WERI-Rb-1 (cell line): Measurements from ENCODE around the gene MRPS27.

Experiments
- DNase-seq: peaks from one replicate; pipeline ENCODE4 v3.0.0-alpha.2; 2020
- H3K27ac ChIP-seq: fragments of 250-450 bp; sonication (Bioruptor Pico); 2 replicates; pipeline ENCODE4 v1.5.1; 2020; ENCODE audit warnings: mild to moderate bottlenecking, moderate library complexity
- H3K27me3 ChIP-seq: fragments of 250-450 bp; sonication (Bioruptor Pico); 2 replicates; pipeline ENCODE4 v1.5.1; 2021; ENCODE audit warnings: mild to moderate bottlenecking, low read depth, moderate library complexity; ENCODE audit not compliant: insufficient read depth, severe bottlenecking
- H3K36me3 ChIP-seq: fragments of 250-450 bp; sonication (Bioruptor Pico); 2 replicates; pipeline ENCODE4 v1.5.1; 2020; ENCODE audit warnings: mild to moderate bottlenecking, moderate library complexity
- H3K4me3 ChIP-seq: 2 replicates; pipeline ENCODE4 v1.5.1; 2011; ENCODE audit warnings: low read depth, mild to moderate bottlenecking, control low read depth, low read length
- H3K9me3 ChIP-seq: fragments of 250-450 bp; sonication (Bioruptor Pico); 2 replicates; pipeline ENCODE4 v1.5.1; 2021; ENCODE audit warnings: mild to moderate bottlenecking, moderate library complexity; ENCODE audit not compliant: severe bottlenecking
- CTCF ChIP-seq: IDR thresholded peaks from 2 replicates; pipeline ENCODE4 v1.5.1; 2011; ENCODE audit warnings: low read depth, mild to moderate bottlenecking, control low read depth, inconsistent platforms, low read length

MRPS27 gene

GRCh38 chr5:72246954-72247442 lies 73.0 kb downstream of the MRPS27 start:
- no peaks in the 10 kb centered on the region for H3K27me3 ChIP-seq
- H3K27ac ChIP-seq: peak overlapping the region; percentile 76
- no peaks in the 10 kb centered on the region for H3K9me3 ChIP-seq
- peak overlapping the region; percentile 13; the same call in 1 of the 2 replicates for H3K4me3 ChIP-seq
- TF ChIP-seq CTCF: no peak
- no peak for DNase-seq
- no peaks in the 10 kb centered on the region for H3K36me3 ChIP-seq

- DNase-seq: peak; percentile 26
- Histone ChIP-seq H3K4me3 (peak overlapping the region; percentile 13), H3K36me3 (no peaks in the 10 kb centered on the region), H3K9me3 (no peaks in the 10 kb centered on the region), H3K27ac (peak overlapping the region; percentile 76), H3K27me3 (no peaks in the 10 kb centered on the region)
- no peak for TF ChIP-seq CTCF
Measured at GRCh38 chr5:72245951-72246532, 74.0 kb downstream of the MRPS27 start.

GRCh38 chr5:72245546-72245945 lies 74.5 kb downstream of the MRPS27 start:
- no peak for TF ChIP-seq CTCF
- Histone ChIP-seq H3K4me3 (no peak overlapping the region; the same call in none of the 2 replicates), H3K36me3 (no peaks in the 10 kb centered on the region), H3K9me3 (no peaks in the 10 kb centered on the region), H3K27me3 (no peaks in the 10 kb centered on the region), H3K27ac (peak overlapping the region; percentile 76)
- peak; percentile 72 for DNase-seq

- no peaks in the 10 kb centered on the region for H3K9me3 ChIP-seq
- H3K36me3 ChIP-seq: no peaks in the 10 kb centered on the region
- peak; percentile 81 for DNase-seq
- no peaks in the 10 kb centered on the region for H3K27me3 ChIP-seq
- peak overlapping the region; percentile 4; the same call in 1 of the 2 replicates for H3K4me3 ChIP-seq
- peak; percentile 77 for TF ChIP-seq CTCF
- H3K27ac ChIP-seq: peak overlapping the region; percentile 76
Measured at GRCh38 chr5:72244862-72245371, 75.1 kb downstream of the MRPS27 start.

GRCh38 chr5:72243706-72244105 lies 76.3 kb downstream of the MRPS27 start:
- H3K4me3 ChIP-seq: no peak overlapping the region
- no peaks in the 10 kb centered on the region for H3K27me3 ChIP-seq
- no peaks in the 10 kb centered on the region for H3K9me3 ChIP-seq
- peak overlapping the region; percentile 76 for H3K27ac ChIP-seq
- no peaks in the 10 kb centered on the region for H3K36me3 ChIP-seq
- no peak for TF ChIP-seq CTCF
- no peak for DNase-seq
